ENCODE measurements around the gene SLC7A14.

Gene SLC7A14

GRCh38 chr3:170494766-170495165 lies 91.1 kb downstream of the SLC7A14 start:
- DNase-seq: no peak

DNA sequence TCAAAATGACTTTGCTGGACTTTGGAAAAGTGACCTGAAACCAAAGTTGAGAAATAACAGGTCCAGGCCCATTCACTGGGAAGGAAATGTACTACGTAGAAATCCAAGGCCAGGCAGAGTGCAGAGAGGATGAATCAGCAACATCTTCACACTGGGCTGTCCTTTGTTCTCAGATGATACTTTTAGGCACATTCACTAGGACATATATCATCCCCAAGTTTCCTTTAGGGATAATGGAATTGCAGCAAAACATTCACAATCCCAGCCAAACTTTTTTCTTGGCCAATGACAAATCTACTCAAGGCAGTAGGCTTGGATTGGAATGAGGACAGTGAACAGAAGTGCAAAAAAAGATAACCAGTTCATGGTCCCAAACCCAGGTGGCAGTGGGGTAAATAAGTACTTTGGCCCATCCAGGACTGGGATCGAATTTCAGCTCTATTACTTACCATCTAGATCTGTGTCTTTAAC lies 92.1 kb downstream of the SLC7A14 start:
- DNase-seq: no peak

GRCh38 chr3:170491901-170492300 lies 94.0 kb downstream of the SLC7A14 start:
- DNase-seq: no peak

DNA sequence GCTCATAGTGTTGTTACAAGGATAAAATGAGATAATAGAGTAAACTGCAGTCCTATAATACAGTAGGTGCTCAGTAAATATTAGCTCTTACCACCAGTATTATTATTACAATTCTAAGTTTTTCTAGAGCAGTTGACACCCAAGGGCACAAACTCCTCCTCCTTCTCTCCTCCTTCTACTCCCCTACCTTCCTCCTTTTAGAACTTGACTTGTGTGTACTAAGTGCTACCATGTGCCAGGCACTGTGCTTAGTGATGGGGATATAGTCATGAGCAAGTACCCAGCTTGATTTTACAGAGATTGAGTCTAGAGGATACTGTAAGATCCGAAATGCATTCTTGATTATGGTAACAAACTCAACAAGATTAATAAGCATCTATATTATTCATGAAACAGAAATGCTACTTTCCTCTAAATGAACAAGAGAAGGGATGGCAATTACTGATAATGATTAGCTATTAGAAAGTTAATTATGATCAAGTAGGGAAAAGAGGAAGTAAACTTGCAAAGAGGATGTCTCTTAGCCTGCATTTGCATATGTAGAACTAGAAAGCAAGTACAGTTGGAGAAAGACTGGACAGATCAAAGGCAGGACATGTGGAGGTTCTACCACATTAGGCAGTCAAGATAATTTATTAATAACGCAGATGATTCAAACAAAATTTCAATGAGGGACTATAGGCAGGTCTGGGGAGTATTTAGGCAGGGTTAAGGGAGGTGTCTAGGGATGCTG lies 94.9 kb downstream of the SLC7A14 start:
- no peak for DNase-seq

DNA sequence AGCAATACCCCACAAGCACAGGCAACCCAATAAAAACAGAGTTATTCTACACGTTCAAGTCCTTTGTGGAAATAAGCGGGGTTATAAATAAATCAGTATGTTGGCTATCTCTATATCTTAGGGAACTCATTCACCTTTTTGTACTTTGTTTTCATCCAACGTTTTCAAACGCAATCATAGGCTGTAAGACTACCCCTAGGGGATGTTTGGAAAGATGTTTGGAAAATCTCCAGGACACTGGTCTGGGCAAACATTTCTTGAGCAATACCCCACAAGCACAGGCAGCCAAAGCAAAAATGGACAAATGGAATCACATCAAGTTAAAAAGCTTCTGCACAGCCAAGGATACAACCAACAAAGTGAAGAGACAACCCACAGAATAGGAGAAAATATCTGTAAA lies 97.1 kb downstream of the SLC7A14 start:
- DNase-seq: no peak

- no peak for DNase-seq
Observed at GRCh38 chr3:170487031-170487430, 98.8 kb downstream of the SLC7A14 start.

- DNase-seq: no peak
Observed at GRCh38 chr3:170486398-170486797, 99.5 kb downstream of the SLC7A14 start.

DNA sequence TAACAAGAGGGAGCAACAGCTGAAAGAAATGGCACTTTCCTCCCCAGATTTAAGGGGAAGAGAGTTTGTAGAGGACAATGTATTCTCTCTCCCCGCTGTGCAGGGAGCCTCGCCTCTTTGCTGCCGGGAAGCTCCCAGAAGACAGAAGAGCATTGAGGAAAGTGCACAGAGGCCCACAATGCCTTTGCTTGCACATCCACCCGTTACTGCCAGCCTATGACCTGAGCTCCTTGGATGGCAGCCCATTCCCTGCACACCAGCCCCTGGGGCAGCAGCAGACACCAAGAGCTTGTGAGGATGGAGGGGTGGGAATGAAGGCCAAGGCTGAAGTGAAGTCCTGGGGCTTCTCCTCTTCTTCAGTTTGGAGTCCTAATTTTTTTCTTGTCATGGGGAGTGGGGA lies 100.2 kb downstream of the SLC7A14 start:
- no peak for DNase-seq

DNA sequence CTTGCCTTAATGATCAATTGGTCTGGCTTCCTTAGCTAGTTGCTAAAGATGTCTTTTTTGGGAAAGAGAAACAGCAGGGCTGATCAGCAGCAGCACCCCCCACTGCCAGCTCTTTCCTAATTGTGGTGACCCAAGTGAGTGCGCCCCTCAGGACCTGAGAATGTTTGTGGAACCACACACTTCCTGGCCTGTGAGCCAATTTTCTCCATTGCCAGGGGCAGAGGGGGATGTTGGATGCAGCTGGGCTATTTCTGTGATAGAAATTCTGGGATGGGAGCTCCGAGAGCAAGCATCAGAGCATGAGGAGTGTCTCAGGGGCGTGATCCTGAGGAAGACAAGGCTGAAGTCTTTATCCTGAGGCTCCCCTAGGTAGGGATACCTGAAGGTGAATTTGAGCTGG lies 100.6 kb downstream of the SLC7A14 start:
- no peak for DNase-seq

- no peak for DNase-seq
Observed at GRCh38 chr3:170484869-170485268, 101.0 kb downstream of the SLC7A14 start.

- DNase-seq: no peak
Observed at GRCh38 chr3:170483485-170484262, 102.2 kb downstream of the SLC7A14 start.

DNA sequence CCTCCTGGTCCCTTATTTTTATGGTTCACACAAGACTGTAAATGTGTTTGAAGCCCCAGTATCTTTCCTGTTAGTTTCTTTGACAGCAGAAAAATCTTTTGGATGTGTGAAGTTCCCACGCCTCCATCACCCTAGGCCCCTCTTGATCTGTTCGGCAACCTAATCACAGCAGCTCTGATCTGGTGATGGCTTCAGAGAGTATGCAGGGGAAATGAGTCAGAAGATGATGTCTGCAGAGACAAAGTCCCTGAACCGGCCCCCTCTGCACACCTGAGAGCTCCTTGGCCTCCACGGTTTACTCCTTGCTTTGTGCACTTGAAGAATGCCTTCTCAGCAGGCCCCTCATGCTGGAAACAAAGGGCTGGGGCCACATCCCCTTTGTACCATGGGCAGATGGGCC lies 103.7 kb downstream of the SLC7A14 start:
- DNase-seq: no peak

DNA sequence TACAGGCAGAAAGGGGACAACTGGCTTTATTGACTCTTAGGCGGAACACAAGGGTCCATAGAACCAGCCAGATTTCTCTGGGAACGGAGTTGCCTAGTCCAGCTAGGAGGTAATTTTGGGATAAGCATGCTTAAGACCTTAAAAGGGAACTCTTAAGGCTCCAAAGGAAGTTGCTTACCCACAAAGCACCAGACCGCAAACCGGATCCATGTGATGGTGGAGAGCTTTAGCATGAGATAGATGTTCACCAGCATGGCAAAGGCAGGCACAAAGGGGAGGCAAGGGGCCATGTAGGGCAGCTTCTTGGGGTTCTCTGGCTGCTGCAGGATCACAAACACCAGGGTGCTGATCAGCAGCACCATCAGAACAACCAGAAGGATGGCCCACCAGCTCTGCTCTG lies 105.8 kb downstream of the SLC7A14 start:
- no peak for DNase-seq

DNA sequence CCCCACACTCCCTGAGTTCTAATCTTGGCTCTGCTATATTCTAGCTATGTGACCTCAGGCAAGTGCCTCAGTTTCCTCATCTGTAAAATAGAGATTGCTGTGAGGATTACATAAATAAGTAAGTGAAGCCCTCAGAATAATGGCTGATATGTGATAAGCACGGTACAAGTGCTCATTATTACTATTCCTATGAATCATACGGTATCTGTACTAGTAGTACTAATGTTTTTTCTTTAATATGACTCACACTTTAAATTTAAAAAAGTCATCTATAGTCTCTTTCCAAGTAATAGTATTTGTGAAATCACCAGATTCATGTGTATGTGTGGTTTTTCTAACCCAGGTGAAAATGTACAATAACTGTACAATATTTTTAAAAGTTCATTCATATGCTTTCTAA lies 108.5 kb downstream of the SLC7A14 start:
- DNase-seq: no peak

DNA sequence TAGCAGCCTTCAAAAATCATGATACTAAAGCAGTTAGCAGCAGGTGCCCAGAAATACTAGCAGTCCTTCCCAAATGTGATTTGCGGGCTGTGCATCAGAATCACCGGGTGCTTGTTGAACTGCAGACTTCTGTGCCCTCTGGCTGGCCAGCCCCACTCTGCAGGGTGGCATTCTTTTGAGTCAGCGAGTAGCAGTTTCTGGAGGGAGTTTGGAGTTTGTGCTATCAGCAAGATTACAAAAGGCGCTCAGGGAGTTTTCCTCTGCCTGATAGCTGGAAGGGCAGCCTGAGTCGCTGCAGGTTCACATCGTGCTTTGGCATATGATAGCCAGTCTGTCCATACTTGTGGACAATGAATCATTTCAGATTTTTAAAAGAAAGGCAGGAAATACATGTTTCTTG lies 109.6 kb downstream of the SLC7A14 start:
- no peak for DNase-seq

- no peak for DNase-seq
Observed at GRCh38 chr3:170475092-170475685, 110.7 kb downstream of the SLC7A14 start.

DNA sequence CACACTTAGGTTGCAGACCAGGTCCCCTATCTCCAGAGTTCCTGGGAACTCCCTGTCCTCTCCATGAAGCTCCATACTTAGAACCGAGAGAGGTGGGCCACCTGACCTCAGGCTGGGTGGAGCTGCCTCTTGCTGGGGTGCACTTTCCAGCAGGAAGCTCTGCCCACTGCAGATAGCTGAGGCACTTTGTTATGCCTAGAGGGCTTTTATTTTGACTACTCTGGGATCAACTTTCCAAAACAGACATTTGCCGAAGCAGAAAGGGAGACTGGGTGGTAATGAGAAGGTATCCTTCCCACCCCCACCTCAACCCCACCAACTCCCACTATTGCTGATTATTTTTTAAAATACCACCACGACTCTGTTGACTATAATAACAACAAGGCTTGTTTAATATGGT lies 112.5 kb downstream of the SLC7A14 start:
- DNase-seq: no peak

DNA sequence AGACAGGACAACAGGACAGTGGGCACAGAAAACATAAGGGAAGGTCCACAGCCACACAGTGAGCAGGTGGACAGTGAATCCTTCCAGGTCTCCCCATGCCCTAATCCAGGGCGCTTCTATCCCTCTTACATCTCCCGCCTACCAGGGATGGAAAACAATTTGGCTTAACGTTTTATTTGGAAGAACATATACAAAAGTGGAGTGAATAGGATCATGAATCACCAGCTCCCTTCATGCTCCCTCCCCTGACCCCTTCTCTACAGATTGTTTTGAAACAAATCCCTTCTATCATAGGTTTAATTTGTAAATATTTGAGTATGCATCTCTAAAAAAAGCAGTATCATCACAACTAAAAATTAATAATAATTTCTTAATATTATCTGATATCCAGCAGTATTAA lies 114.7 kb downstream of the SLC7A14 start:
- no peak for DNase-seq

DNA sequence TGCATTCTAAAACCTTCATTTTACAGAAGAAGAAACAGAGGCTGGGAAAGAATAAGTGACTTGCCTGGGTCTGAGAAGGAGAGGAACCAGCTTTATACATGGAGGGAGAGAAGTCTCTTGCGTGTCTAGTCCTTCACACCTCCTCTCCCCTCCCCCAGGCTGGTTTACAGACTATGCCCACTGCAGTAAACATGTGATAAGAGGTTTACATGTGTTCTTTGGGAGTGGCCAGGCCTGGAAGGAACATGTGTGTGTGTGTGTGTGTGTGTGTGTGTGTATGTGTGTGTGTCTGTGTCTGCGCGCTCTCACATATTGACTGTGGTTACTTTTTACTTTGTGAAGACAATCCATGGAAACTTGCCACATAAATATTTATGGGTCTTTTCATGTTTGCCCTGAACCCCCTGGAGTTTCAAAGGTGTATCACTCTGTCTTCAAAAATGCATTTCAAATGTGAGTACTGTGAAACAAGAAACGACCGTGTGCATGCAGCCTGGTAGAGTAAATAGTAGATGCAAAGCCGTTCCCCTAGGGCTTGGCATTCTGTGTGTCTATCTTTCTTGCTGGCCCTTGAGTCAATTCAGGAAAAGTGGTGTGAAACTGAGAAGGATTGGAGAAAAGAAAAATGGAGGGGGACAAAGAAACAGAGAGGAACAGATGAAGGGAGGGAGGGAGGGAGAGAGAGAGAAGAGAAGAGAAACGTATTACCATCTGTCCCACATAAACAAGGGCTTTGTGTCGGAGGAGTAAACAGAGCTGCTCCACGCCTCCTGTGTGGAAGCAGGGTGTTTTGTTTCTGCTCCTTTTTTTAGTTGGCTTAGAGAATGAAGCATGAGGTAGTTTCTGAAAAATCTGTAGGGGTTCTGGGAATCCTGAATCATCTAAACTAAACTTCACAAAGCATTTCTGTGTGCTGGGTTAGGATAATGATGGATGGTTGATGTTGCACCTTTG lies 115.5 kb downstream of the SLC7A14 start:
- no peak for DNase-seq

- DNase-seq: no peak
Observed at GRCh38 chr3:170469151-170470062, 116.5 kb downstream of the SLC7A14 start.

DNA sequence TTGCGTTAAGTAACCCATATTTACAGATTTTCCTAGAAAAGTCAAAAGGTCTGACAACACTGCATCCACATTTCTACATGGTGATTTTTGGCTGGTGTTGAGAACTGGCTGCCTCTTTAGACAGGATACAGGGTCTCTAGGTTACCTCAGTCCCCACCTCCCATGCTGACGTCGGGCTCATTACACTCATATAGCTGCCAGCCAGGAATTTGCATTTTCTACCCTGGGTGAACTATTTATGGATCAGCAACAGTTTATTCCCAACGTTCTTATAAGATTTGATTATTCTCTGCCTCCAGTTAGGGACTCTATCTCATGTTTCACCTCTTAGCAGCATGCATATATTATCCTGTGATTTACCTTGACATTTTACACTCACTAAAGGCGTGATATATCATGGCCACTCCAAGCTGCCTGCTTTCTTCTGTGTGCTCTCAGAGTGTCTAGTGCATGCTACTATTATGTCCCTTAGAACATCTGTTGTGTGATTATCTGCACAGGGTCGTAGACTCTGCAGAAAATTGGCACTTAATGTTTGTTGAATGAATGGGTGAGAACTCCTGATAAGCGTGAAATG lies 118.2 kb downstream of the SLC7A14 start:
- DNase-seq: no peak

All from activated naive CD4-positive, alpha-beta T cell (primary cell).